GM06990 (cell line): ENCODE measurements around the gene PHF23.

Experiments used
- DNase-seq: peaks from one replicate; pipeline ENCODE4 v3.0.0-alpha.2; 2011; ENCODE audit not compliant: insufficient read length; ENCODE audit errors: extremely low read depth
- H3K27me3 ChIP-seq: replicated peaks from 2 replicates; pipeline ENCODE4 v1.6.0; 2011; ENCODE audit warnings: low read length; ENCODE audit not compliant: control insufficient read depth, insufficient read depth
- H3K36me3 ChIP-seq: 2 replicates; pipeline ENCODE4 v1.5.1; 2011; ENCODE audit warnings: low read length; ENCODE audit not compliant: control insufficient read depth, insufficient read depth
- H3K4me3 ChIP-seq: replicated peaks from 2 replicates; pipeline ENCODE4 v1.5.1; 2011; ENCODE audit warnings: low read depth, mild to moderate bottlenecking, control low read depth, low read length
- CTCF ChIP-seq: IDR thresholded peaks from 2 replicates; pipeline ENCODE4 v1.5.1; 2011; ENCODE audit warnings: low read length, control low read depth, mild to moderate bottlenecking, inconsistent platforms; ENCODE audit not compliant: insufficient read depth, poor library complexity, severe bottlenecking

Gene PHF23

GRCh38 chr17:7191069-7191468, 48.2 kb downstream of the PHF23 start:
- no peaks in the 10 kb centered on the region for H3K27me3 ChIP-seq
- DNase-seq: no peak
- TF ChIP-seq CTCF: no peak
- H3K4me3 ChIP-seq: no peak overlapping the region
- no peaks in the 10 kb centered on the region for H3K36me3 ChIP-seq

GRCh38 chr17:7190276-7190917, 48.9 kb downstream of the PHF23 start:
- no peaks in the 10 kb centered on the region for H3K36me3 ChIP-seq
- H3K4me3 ChIP-seq: no peak overlapping the region
- no peak for DNase-seq
- H3K27me3 ChIP-seq: no peaks in the 10 kb centered on the region
- TF ChIP-seq CTCF: no peak

GRCh38 chr17:7186241-7186640, 53.0 kb downstream of the PHF23 start:
- Histone ChIP-seq H3K27me3 (no peaks in the 10 kb centered on the region), H3K36me3 (no peaks in the 10 kb centered on the region), H3K4me3 (no peak overlapping the region)
- DNase-seq: no peak
- peak; percentile 56 for TF ChIP-seq CTCF
